ENCODE results near the gene RNASE8.

Gene RNASE8

GRCh38 chr14:21054123-21054767 lies 3.4 kb upstream of the RNASE8 start:
- no peak for DNase-seq

- no peak for DNase-seq
Measured at GRCh38 chr14:21054768-21055145, 2.9 kb upstream of the RNASE8 start.

- no peak for DNase-seq
Measured at GRCh38 chr14:21055432-21056117, 2.0 kb upstream of the RNASE8 start.

- DNase-seq = no peak
Measured at GRCh38 chr14:21056520-21057163, 980 bp upstream of the RNASE8 start.

- DNase-seq = no peak
Measured at GRCh38 chr14:21058903-21059302, 1.3 kb downstream of the RNASE8 start.

GRCh38 chr14:21059842-21060613 lies 2.4 kb downstream of the RNASE8 start:
- DNase-seq = no peak

GRCh38 chr14:21060614-21061346 lies 3.2 kb downstream of the RNASE8 start:
- DNase-seq = no peak

- no peak for DNase-seq
Measured at GRCh38 chr14:21061347-21061668, 3.7 kb downstream of the RNASE8 start.

- no peak for DNase-seq
Measured at GRCh38 chr14:21063479-21063878, 5.9 kb downstream of the RNASE8 start.

- no peak for DNase-seq
Measured at GRCh38 chr14:21066882-21067502, 9.4 kb downstream of the RNASE8 start.

GRCh38 chr14:21068521-21069387 lies 11.1 kb downstream of the RNASE8 start:
- no peak for DNase-seq

- DNase-seq = no peak
Measured at GRCh38 chr14:21069388-21070082, 11.9 kb downstream of the RNASE8 start.

GRCh38 chr14:21070083-21070609 lies 12.5 kb downstream of the RNASE8 start, which contains the start of gene ARHGEF40:
TSS of gene ARHGEF40 (plus strand) at chr14:21070304. CDS start at chr14:21070397, 93 bp downstream.
- DNase-seq = no peak

GRCh38 chr14:21070610-21071224 lies 13.1 kb downstream of the RNASE8 start:
- DNase-seq = no peak

- no peak for DNase-seq
Measured at GRCh38 chr14:21071225-21072030, 13.8 kb downstream of the RNASE8 start.

GRCh38 chr14:21072031-21072473 lies 14.4 kb downstream of the RNASE8 start:
- DNase-seq = no peak

GRCh38 chr14:21072781-21073339 lies 15.2 kb downstream of the RNASE8 start:
- DNase-seq = no peak

GRCh38 chr14:21073921-21074320 lies 16.3 kb downstream of the RNASE8 start:
- DNase-seq = no peak

All from activated CD4-positive, CD25-positive, alpha-beta regulatory T cell treated with anti-CD3 and anti-CD28 coated beads, Interleukin-2, amount 50 U/mL, for 72 hours (primary cell).